IPS-NIHi11 (cell line): ENCODE data around the gene ATP8A2.
"Not testable (repeated sequence)": the region's sequence is repeated elsewhere in the genome, so short reads cannot be mapped to it uniquely, and the experiment has no call there.

Source experiments
- DNase-seq: peaks from one replicate; pipeline ENCODE4 v3.0.0; 2012; ENCODE audit warnings: mixed read lengths, low spot score

ATP8A2 gene

GRCh38 chr13:25548991-25549390, 177.2 kb downstream of the ATP8A2 start:
- not testable (repeated sequence) for DNase-seq

DNA sequence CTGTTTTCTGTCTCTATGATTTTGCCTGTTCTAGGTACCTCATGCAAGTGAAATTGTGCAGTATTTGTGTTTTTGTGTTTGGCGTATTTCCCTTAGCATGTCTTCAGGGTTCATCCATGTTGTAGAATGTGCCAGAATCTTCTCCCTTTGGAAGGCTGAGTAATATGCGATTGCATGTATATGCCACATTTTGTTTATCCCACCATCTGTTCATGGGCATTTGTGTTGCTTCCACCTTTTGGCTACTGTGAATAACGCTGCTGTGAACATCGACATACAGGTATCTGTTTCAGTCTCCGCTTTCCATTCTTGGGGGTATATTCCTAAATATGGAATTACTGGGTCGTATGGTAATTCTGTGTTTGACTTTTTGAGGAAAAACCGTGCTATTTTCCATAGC, 190.0 kb downstream of the ATP8A2 start:
- no peak for DNase-seq

DNA sequence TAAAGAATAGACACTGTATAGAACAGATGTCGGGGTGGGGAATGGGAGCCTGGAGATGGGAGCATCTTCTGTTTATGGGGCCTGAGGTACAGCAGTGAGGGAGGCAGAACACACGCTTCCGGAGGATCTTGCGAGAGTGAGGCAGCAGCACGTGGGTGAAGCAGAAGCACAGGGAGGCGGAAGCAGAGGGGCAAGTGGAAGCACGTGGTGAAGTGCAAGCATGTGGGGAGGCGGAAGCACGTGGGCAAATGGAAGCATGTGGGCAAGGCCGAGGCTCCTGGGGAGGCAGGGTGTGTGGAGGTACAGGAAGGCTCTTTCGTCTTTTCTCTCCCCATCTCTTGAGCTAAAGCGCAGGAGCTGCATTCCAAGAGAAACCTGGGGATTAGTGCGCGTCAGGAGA, 198.4 kb downstream of the ATP8A2 start:
- no peak for DNase-seq

DNA sequence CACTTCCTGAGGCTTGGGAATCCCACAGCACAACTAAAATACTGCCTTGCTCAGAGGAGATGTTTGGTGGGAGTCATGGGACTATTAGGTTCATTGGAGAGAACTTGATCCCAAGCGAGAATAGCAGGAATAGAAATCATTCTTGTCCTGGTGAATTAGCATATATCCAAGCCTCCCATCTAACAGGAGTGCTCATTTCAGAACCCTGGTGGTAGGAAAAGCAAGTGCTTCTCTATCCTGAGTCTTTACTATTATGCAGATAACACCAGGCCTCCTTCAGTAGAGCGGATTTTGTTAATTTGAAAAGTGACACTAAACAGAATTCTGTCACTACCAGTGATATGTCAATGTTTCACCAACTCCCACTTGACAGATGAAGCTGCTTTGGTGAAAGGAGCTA, 199.5 kb downstream of the ATP8A2 start:
- no peak for DNase-seq

GRCh38 chr13:25572171-25572570, 200.4 kb downstream of the ATP8A2 start:
- not testable (repeated sequence) for DNase-seq

DNA sequence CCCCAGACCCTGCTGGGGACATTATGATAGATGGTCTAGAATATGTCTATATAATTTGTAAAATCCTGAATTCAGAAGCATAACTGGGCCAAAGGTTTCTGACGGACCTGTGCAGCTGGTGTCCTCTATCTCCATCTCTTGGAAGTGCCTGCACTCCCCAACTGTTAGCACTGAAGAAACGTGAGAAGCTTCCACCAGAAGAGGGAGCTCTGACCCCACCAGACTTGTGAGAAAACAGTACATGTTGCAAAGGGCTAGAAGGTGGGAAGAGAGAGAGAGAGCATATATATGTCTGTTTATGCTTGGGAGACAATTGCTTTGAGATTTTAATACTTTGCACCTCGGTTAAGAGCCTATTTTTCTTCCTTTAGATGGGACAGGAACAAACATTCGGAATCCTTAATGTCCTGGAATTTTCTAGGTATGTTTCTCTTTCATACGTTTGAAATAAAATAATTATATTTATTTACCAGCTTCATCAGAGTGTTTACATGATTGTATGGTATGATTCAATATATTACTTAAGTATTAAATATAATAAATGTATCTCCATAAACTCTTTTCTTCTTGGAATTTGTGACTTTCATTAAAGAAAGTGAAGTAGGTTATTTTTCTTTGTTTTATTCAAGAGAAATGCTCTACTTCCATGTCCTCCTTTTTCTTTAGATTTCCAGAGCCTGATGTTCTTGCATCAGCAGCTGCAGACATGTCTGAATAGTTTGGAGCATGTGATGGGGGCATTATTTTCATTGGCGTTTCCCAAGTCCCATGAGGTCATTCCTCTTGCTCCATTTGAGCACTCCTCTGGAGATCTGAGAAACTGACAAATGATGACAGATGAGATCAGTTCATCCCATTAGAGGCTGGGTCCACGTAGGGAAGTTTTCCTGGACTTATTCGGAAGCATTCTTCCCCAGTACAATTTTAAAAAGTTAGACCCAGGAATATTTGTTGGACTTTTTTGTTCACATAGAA, 202.9 kb downstream of the ATP8A2 start:
- DNase-seq: peak; percentile 71

GRCh38 chr13:25575562-25575961, 203.8 kb downstream of the ATP8A2 start:
- no peak for DNase-seq

GRCh38 chr13:25578526-25578925, 206.8 kb downstream of the ATP8A2 start:
- DNase-seq: no peak

DNA sequence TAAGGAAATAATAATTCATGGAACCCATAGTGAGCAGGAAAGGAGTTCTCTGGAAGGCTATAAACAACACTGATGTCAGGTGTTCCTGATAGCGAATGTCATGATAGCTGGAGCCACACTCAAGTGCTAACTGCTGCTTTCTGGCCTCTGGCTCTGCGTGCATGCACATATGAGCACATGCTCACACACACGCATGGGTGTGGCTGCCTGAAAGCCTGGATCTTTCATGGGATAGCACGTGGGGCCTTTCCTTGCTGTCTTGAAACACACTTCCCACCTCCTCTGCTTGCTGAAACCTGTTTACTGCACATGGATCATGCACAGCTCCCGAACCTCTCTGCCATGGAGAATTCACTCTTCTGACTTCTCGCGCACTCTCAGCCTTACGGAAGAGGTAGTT, 207.4 kb downstream of the ATP8A2 start:
- no peak for DNase-seq

- DNase-seq: no peak
These were observed 209.6 kb downstream of the ATP8A2 start for GRCh38 chr13:25581351-25581750.

- no peak for DNase-seq
These were observed 212.3 kb downstream of the ATP8A2 start for GRCh38 chr13:25584087-25584486.

- DNase-seq: no peak
These were observed 213.2 kb downstream of the ATP8A2 start for GRCh38 chr13:25585000-25585399.

- no peak for DNase-seq
These were observed 215.7 kb downstream of the ATP8A2 start for GRCh38 chr13:25587326-25587980.

DNA sequence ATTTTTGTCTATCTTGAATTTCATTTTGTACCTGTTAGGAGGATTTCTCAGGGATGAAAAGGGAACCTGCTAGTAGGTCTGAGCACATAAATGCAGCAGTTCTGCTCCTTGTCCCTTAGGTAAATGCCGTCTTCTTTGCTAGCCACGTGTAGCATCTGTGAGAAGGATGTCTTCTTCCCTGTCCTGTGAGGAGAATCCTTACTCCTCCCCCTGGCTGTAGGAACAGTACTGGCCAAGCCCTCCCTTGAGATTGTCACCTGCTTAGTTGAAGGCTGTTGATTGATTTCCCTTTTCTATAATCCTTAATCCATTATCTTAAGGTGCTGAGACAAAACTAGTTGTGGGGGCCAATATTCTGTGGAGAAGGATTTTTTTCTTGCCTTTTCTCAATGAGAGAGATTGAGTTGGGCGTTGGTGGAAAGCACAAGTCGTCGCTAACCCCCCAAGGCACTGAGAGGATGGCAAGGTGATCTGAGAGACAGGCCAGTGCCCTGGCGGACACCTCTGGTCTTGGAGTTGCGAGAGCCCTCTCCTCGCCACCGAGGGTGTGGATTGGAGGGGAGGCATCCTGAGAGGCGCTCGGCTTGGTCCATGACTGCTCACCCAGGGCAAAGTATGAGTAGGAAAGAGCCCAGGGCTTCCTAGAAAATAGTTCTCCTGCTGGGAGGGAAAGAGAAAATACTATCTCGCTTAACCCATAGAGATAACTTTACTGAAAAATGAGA, 216.7 kb downstream of the ATP8A2 start:
- peak; percentile 10 for DNase-seq

- DNase-seq: no peak
These were observed 226.6 kb downstream of the ATP8A2 start for GRCh38 chr13:25598421-25598820.

- peak; percentile 13 for DNase-seq
These were observed 230.4 kb downstream of the ATP8A2 start for GRCh38 chr13:25602176-25602575.

DNA sequence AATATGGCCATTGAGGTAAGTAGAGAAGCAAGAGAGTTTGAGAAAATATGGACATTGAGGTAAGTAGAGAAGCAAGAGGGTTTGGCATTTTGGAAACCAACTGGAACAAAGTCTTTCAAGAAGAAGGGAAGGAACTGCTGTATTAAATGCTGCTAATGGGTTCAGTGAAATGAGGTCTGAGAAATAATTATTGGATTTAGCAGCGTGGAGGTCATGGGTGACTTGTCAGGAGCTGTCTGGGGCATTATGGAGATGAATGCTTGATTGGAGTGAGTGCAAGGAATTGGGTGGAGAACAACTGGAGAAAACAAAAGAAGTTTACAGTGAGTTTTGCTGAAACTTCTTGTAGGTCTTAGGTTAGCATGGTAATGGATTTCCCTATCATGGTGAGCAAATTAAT, 232.3 kb downstream of the ATP8A2 start:
- DNase-seq: no peak

DNA sequence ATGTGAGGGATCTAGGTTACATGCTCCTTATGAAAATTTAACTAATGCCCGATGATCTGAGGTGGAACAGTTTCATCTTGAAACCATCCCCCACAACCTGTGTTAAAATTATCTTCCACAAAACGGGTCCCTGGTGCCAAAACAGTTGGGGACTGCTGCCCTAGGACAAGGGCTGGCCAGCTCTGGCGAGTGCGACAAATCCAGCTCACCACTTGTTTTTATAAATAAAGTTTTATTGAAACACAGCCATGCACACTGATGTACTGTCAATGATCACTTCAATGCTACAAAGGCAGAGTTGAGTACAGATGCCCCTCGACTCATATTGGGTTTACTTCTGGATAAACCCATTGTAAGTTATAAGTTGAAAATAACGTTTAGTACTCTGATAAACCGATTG, 235.3 kb downstream of the ATP8A2 start:
- DNase-seq: no peak

- DNase-seq: no peak
These were observed 236.4 kb downstream of the ATP8A2 start for GRCh38 chr13:25608181-25608580.

DNA sequence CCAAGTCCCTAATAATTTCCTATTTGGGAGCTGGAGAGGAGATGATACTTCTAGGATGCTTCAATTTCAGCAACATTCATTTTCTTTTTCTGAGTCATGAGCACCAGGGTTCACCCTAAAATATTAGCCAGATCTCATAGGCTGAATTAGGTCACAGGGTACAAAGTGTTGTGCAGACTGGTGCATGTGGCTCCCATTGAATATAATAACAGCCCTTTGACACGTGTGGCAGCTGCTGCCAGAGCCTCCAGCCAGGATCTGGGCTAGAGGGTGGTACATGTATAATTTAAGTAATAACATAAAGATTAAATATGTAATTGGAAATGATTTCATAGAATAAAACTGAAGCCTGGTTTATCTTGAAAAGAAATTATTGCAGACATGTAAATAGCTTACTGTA, 244.9 kb downstream of the ATP8A2 start:
- no peak for DNase-seq

GRCh38 chr13:25619897-25620296, 248.1 kb downstream of the ATP8A2 start:
- no peak for DNase-seq

- DNase-seq: no peak
These were observed 253.6 kb downstream of the ATP8A2 start for GRCh38 chr13:25625414-25625813.
